Daoy (cell line): ENCODE results near the gene GMEB2. TPM values are rescaled to one million over a fixed set of nuclear protein-coding genes. Genes with fewer than 3 reads are reported as not detected.

ENCODE experiments used
- DNase-seq: peaks from one replicate; pipeline ENCODE4 v3.0.0-alpha.2; 2015; ENCODE audit warnings: low read depth
- total RNA-seq: library from RNA; depleted of rRNA; stranded (reverse); fragments of >200 nt; shearing (Covaris generic); gene quantifications from 2 replicates; pipeline ENCODE4 v1.2.3, GENCODE V29; 2014; rRNA removed

GMEB2 gene
- total RNA-seq, 1 experiment from 2014 or later: 7.6 TPM

- no peak for DNase-seq
Observed at GRCh38 chr20:63546956-63547724, 79.8 kb downstream of the GMEB2 start.

GRCh38 chr20:63546256-63546955 lies 80.5 kb downstream of the GMEB2 start:
- no peak for DNase-seq

GRCh38 chr20:63545814-63546213 lies 81.1 kb downstream of the GMEB2 start:
- no peak for DNase-seq

- DNase-seq: peak; percentile 69
Observed at GRCh38 chr20:63544958-63545516, 81.9 kb downstream of the GMEB2 start.

GRCh38 chr20:63544241-63544957 lies 82.5 kb downstream of the GMEB2 start:
- no peak for DNase-seq

GRCh38 chr20:63543733-63544132 lies 83.2 kb downstream of the GMEB2 start:
- DNase-seq: no peak

DNA sequence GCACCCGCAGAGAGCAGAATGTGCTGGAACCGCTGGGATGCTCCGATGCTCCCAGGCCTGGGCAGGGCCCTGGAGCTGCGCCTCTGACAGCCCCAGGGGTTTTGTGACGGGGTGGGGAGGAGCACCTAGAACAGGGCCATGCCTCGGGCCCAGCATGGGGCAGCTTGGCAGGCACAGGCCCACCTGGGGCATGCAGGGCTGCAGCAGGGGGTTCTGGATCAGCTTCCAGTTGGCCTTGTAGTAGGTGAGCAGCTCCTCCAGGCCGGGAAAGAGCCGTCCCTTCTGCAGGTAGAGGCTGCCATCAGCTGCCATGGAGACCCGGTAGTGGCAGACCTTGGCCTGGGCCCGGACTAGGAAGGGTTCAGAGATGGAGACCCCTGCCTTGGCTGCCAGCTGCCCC lies 83.8 kb downstream of the GMEB2 start:
- no peak for DNase-seq

GRCh38 chr20:63542696-63543095 lies 84.2 kb downstream of the GMEB2 start:
- no peak for DNase-seq

- DNase-seq: no peak
Observed at GRCh38 chr20:63542031-63542559, 84.8 kb downstream of the GMEB2 start.

- no peak for DNase-seq
Observed at GRCh38 chr20:63541371-63541770, 85.5 kb downstream of the GMEB2 start.

DNA sequence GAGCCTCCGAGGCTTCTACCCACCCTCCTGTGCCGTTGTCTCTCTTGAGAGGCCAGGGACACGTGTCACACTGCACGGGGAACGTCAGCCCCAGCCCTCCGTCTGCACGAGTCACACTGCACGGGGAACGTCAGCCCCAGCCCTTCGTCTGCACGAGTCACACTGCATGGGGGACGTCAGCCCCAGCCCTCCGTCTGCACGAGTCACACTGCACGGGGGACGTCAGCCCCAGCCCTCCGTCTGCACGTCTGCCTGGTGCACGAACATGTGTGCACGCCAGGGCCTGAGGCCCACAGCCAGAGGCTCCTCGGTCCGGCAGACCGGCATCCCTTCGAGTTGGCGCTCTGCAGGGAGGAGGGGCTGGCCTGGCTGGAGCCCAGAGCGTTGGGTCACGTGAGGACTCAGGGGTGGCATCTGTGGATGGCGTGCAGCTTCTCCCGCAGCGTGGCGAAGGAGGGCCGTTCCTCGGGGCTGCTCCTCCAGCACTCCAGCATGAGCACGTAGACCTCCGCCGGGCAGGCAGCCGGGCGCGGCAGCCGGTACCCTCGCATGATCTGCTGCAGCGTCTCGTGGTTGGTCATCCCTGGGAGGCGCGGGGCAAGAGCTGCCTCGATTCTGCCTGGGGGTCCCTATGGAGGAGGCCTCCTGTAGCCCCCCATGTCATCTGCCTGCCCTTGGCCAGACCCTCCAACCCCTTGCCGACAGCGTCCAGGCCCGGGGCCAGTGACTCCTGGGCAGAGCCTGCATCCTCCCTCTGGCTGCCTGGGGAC lies 86.3 kb downstream of the GMEB2 start:
- no peak for DNase-seq

DNA sequence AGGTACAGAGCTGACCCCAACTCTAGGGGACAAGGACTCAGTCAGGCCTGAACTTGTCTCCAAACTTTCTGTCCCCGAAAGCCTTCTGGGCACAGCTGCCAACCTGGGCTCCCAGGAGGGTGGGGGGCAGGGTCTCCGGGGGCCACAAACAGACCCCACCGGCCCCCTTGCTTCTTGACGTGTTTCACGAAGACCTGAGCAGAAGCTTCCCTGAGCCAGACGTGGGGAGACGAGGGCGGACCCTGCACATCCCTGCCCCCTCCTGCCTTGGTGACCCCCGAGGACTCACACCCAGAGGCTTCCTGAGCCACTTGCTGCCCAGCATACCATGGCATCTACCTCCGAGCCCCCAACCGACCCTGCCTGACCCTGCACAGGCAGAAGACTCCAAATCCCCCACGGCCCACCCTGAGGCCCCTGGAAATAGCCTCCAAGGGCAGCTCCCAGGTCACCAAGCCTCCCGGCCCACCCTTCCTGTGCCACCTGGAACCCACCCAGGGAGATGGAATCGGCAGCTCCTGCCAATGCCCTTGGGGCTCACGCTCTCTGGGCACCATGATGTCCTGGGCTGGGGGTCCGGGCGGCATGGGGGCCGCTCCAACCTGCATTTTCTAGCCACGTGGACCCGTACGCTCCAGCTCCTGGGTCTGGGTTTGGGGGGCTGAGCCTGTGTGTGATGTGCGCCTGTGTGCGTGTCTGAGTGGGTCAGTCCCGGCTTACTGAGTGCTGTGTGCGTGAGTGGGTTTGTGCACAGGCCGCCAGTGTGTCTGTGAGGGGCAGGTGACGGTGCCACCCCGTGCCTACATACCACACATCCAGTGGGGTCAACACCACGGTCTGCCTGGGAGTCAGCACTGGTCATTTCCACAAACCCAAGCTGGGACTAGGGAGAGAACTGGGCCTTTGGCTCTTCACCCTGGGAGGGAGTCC lies 87.2 kb downstream of the GMEB2 start:
- no peak for DNase-seq

DNA sequence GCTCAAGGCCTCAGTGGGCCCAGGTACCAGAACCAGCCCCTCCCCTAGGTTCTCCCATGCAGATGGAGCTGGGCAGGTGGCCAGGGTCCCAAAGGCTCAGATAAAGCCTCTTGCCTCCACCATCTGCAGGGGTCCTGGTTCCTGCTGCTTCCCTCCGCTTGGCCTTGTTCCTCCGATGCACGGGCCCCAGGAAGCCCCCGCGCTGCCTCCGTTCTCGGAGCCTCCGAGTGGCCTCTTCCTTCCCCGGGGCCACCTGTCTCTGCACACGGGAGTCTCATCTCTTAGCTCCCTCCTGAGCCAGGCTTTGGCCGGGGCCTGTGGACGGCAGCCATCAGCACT lies 87.8 kb downstream of the GMEB2 start:
- no peak for DNase-seq

DNA sequence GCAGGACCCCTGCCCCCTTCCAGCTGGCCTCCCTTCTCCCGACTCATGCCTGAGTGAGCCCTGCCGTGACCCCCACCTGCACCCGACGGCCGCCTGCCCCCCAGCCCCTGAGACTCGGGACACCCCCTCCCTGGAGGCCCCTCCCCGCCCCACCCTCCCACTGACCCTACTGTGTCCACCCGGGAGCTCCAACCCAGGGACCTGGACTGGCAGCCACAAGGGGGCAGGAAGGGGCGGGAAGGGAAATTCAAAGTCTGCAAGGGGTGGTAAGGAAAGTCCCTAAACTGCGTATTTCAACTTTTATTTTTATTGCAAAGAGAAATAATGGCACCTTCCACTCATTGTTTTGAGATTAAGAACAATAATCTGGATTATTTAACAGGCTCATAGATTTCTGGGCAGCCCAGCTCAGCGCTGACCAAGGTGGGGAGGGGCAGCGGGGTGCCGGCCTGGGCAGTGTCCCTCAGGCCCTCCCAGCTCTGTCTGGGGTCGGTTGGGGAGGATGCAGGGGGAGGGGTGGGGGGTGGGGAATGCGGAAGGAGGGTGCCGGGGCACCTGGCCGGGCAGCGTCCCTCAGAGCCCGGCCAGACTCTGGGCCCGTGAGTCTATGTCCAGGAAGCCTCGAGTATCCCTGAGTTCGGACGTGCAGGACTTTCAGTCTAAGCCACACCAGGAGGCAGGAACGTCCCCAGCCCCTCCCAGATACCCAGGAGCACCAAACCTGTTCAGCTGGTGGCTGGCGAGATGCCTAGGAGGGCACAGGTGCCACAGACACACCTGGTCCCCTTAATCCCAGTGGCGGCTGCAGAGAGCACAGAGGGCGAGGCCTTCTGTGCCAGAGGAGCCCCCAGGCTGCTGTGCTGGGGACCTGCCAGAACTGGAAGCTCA lies 88.5 kb downstream of the GMEB2 start:
- DNase-seq: no peak

Other genes starting within 250 kb of the GMEB2 start
- gene KCNQ2, start 154.4 kb downstream of the GMEB2 start, total RNA-seq: 0.17 TPM in 1 of 2 replicates, not detected in the other
- 3.9 and 6.4 TPM in 2 replicates for gene EEF1A2, start 128.0 kb downstream of the GMEB2 start, total RNA-seq
- gene PPDPF, start 106.3 kb downstream of the GMEB2 start, total RNA-seq: 30.6 and 39.0 TPM in 2 replicates
- not detected in 2 replicates for gene PTK6, start 89.7 kb downstream of the GMEB2 start, total RNA-seq
- gene SRMS, start 79.4 kb downstream of the GMEB2 start, total RNA-seq: not detected in 2 replicates
- gene FNDC11, start 72.9 kb downstream of the GMEB2 start, total RNA-seq: not detected in 2 replicates
- gene HELZ2, start 52.9 kb downstream of the GMEB2 start, total RNA-seq: 19.2 and 19.3 TPM in 2 replicates
- 18.5 and 23.3 TPM in 2 replicates for gene STMN3, start 26.3 kb upstream of the GMEB2 start, total RNA-seq
- 11.4 and 26.0 TPM in 2 replicates for gene RTEL1, start 31.2 kb upstream of the GMEB2 start, total RNA-seq
- 12.6 and 14.7 TPM in 2 replicates for gene TNFRSF6B, start 69.6 kb upstream of the GMEB2 start, total RNA-seq
- 25.1 and 28.2 TPM in 2 replicates for gene ARFRP1, start 80.9 kb upstream of the GMEB2 start, total RNA-seq
- 18.7 and 29.2 TPM in 2 replicates for gene ZGPAT, start 80.9 kb upstream of the GMEB2 start, total RNA-seq
- 2.4 and 3.6 TPM in 2 replicates for gene LIME1, start 109.6 kb upstream of the GMEB2 start, total RNA-seq
- 6.6 and 14.6 TPM in 2 replicates for gene SLC2A4RG, start 112.7 kb upstream of the GMEB2 start, total RNA-seq
- gene ZBTB46, start 204.2 kb upstream of the GMEB2 start, total RNA-seq: 3.4 and 3.5 TPM in 2 replicates
- gene ABHD16B, start 234.4 kb upstream of the GMEB2 start, total RNA-seq: not detected in 2 replicates
- 80.3 and 92.0 TPM in 2 replicates for gene TPD52L2, start 238.2 kb upstream of the GMEB2 start, total RNA-seq